Measurements from ENCODE around the gene ABCF1. TPM values are rescaled to one million over a fixed set of nuclear protein-coding genes. Genes with fewer than 3 reads are reported as not detected.

The ABCF1 gene
- total and polyA plus RNA-seq, 9 of the 15 experiments (the other 6 are each of a cell fraction or from before 2014, with no cell fraction given): 41.6 to 193 (median 102) TPM

DNA sequence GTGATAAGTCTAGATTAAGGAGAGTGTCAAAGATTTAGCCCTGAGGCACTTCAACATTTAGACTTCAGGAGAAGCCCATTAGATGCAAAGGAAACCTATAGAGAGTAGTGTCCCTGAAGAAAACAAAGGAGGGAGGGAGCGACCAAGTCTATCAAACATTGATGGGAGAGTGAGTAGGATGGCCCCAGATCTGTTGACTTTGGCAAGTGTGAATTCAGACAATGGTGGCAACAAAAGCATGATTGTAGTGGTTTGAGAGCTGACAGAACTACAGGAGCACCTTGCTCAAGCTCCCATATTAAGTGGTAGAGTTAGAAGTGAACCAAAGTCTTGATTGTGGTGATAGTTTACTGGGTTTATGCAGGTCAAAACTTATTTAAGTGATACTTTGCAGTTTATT, 979 bp upstream of the ABCF1 start (continued):
- TF ChIP-seq, protein P1, sequence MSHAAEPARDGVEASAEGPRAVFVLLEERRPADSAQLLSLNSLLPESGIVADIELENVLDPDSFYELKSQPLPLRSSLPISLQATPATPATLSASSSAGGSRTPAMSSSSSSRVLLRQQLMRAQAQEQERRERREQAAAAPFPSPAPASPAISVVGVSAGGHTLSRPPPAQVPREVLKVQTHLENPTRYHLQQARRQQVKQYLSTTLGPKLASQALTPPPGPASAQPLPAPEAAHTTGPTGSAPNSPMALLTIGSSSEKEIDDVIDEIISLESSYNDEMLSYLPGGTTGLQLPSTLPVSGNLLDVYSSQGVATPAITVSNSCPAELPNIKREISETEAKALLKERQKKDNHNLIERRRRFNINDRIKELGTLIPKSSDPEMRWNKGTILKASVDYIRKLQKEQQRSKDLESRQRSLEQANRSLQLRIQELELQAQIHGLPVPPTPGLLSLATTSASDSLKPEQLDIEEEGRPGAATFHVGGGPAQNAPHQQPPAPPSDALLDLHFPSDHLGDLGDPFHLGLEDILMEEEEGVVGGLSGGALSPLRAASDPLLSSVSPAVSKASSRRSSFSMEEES (CRISPR knock-in tag; IDR thresholded peaks at IDR 0.05): no peak
- TF ChIP-seq EHMT2 (IDR thresholded peaks at IDR 0.05) (peak; percentile 57; the same call in 1 of the 2 replicates), JUN (IDR thresholded peaks at IDR 0.05; ENCODE audit: borderline replicate concordance, low read depth, low read length) (no peak), JUN (CRISPR knock-in tag; IDR thresholded peaks at IDR 0.05; ENCODE audit: borderline replicate concordance) (0 out of 2 replicates have a peak, but pooled peaks have one; percentile 42), ZFP1 (CRISPR knock-in tag; IDR thresholded peaks at IDR 0.05) (no peak), NFIC (IDR thresholded peaks at IDR 0.05) (no peak)

GRCh38 chr6:30570740-30571074, 535 bp upstream of the ABCF1 start:
- ChIA-PET POLR2A (interaction anchor here (0.6 to 3.2 kb wide), 12 partner anchors 10 to 142 kb away, joined by 3 to 38 read pairs (median 6); partner anchors contain the start of genes GNL1 and PRR3), CTCF (ENCODE audit: low intra/inter-chr PET ratio) (no interaction called here)
- H3K27me3 ChIP-seq (ENCODE audit: control insufficient read depth in 2 of 2, insufficient read depth in 2 of 2, low read length in 2 of 2): no peaks in the 10 kb centered on the region
- DNase-seq (ENCODE audit: extremely low read depth in 1 of 4, low spot score in 3 of 4) (peak in 3 of 4 experiments; percentile 32 to 47 (median 46)), FAIRE-seq (no peak), ATAC-seq (peak; percentile 22)
- peaks cover 12% of the 10 kb centered on the region; the same call in 1 of the 2 replicates for H4K20me1 ChIP-seq (replicated peaks; ENCODE audit: control insufficient read depth, insufficient read depth, low read length)
- no peaks in the 10 kb centered on the region for H3K9me3 ChIP-seq (replicated peaks; ENCODE audit: control insufficient read depth, insufficient read depth, low read depth, low read length)
- intact Hi-C loops (cut with micrococcal nuclease) (loop anchor here (1.0 kb wide), 1 partner anchor 13 kb away; the partner anchor contains the start of gene PRR3), in situ Hi-C loops (cut with MboI) (no loop called here)
- H3K4me2 ChIP-seq (ENCODE audit: insufficient read depth, low read length): peak overlapping the region; percentile 90
- BruUV-seq (replicated peaks): TSS peak; percentile 84
- H3K4me1 ChIP-seq (replicated peaks in 1 of 2; ENCODE audit: control insufficient read depth in 2 of 2, insufficient read depth in 2 of 2, low read length in 2 of 2): peaks cover 24 to 37% of the 10 kb centered on the region in 2 experiments
- peak overlapping the region; percentile 67 for H3K4me3 ChIP-seq
- peak overlapping the region; percentile 84 to 95 for H3K9ac ChIP-seq (ENCODE audit: insufficient read depth in 1 of 2, low read depth in 2 of 2, low read length in 2 of 2)
- peaks cover 62% of the 10 kb centered on the region for H3K79me2 ChIP-seq (ENCODE audit: control insufficient read depth, insufficient read depth, low read length)
- H2AFZ ChIP-seq (ENCODE audit: low read depth, low read length): peak overlapping the region; percentile 87
- H3K36me3 ChIP-seq (ENCODE audit: control insufficient read depth, insufficient read depth, low read length): peaks cover 48% of the 10 kb centered on the region
- H3K9me1 ChIP-seq (ENCODE audit: control insufficient read depth, insufficient read depth, low read length): peaks cover 10% of the 10 kb centered on the region
- under 1% methylated on average over 18 of the region's 18 CpGs for WGBS (ENCODE audit: insufficient coverage, low coverage, missing lambda C conversion rate)
- peak overlapping the region; percentile 92 for H3K27ac ChIP-seq (ENCODE audit: extremely low read depth, low read depth, low read length)
- TF ChIP-seq XRCC3 (IDR thresholded peaks at IDR 0.05) (no peak), ZNF583 (CRISPR knock-in tag; IDR thresholded peaks at IDR 0.05) (no peak), ARNT (IDR thresholded peaks at IDR 0.05) (peak in 1 of 2 experiments; percentile 25; a peak in 1 of 4 replicates), MIER1 (IDR thresholded peaks at IDR 0.05; ENCODE audit: low read depth) (0 out of 2 replicates have a peak, but pooled peaks have one; percentile 51), HNRNPK (IDR thresholded peaks at IDR 0.05; ENCODE audit: low read depth, low read length, poor library complexity, severe bottlenecking) (no peak), U2AF1 (optimal IDR thresholded peaks at IDR 0.05; ENCODE audit: low read depth, low read length) (no peak), ZKSCAN3 (CRISPR knock-in tag; IDR thresholded peaks at IDR 0.05) (no peak), CC2D1A (IDR thresholded peaks at IDR 0.05) (peak; percentile 35; the same call in 1 of the 2 replicates), ZNF717 (CRISPR knock-in tag; IDR thresholded peaks at IDR 0.05) (no peak), ETV1 (tag; conservative IDR thresholded peaks at IDR 0.05; ENCODE audit: low read depth) (no peak)
- TF ChIP-seq, protein P2, sequence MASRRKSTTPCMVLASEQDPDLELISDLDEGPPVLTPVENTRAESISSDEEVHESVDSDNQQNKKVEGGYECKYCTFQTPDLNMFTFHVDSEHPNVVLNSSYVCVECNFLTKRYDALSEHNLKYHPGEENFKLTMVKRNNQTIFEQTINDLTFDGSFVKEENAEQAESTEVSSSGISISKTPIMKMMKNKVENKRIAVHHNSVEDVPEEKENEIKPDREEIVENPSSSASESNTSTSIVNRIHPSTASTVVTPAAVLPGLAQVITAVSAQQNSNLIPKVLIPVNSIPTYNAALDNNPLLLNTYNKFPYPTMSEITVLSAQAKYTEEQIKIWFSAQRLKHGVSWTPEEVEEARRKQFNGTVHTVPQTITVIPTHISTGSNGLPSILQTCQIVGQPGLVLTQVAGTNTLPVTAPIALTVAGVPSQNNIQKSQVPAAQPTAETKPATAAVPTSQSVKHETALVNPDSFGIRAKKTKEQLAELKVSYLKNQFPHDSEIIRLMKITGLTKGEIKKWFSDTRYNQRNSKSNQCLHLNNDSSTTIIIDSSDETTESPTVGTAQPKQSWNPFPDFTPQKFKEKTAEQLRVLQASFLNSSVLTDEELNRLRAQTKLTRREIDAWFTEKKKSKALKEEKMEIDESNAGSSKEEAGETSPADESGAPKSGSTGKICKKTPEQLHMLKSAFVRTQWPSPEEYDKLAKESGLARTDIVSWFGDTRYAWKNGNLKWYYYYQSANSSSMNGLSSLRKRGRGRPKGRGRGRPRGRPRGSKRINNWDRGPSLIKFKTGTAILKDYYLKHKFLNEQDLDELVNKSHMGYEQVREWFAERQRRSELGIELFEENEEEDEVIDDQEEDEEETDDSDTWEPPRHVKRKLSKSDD (conservative IDR thresholded peaks at IDR 0.05; ENCODE audit: low read length): no peak
- TF ChIP-seq, protein P3, sequence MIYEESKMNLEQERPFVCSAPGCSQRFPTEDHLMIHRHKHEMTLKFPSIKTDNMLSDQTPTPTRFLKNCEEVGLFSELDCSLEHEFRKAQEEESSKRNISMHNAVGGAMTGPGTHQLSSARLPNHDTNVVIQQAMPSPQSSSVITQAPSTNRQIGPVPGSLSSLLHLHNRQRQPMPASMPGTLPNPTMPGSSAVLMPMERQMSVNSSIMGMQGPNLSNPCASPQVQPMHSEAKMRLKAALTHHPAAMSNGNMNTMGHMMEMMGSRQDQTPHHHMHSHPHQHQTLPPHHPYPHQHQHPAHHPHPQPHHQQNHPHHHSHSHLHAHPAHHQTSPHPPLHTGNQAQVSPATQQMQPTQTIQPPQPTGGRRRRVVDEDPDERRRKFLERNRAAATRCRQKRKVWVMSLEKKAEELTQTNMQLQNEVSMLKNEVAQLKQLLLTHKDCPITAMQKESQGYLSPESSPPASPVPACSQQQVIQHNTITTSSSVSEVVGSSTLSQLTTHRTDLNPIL (CRISPR knock-in tag; IDR thresholded peaks at IDR 0.05): no peak

All from K562 (cell line).